SU-DHL-6 (cell line): Measurements from ENCODE around the gene WSCD2.

Experiments
- H2AFZ ChIP-seq: fragments of 200-600 bp; sonication (generic); 2 replicates; pipeline ENCODE4 v1.6.1; 2014; ENCODE audit warnings: low read depth, mild to moderate bottlenecking, moderate library complexity, mixed read lengths, antibody characterized with exemption, low read length; ENCODE audit not compliant: severe bottlenecking
- H3F3A ChIP-seq: fragments of 200-600 bp; shearing (Covaris generic); 2 replicates; pipeline ENCODE4 v1.6.0; 2016; ENCODE audit warnings: antibody characterized with exemption, mild to moderate bottlenecking; ENCODE audit not compliant: insufficient read depth
- H3K27ac ChIP-seq: fragments of 200-600 bp; sonication (generic); 2 replicates; pipeline ENCODE4 v1.5.1; 2016; ENCODE audit warnings: low read depth, mild to moderate bottlenecking, low read length, moderate library complexity, mixed read lengths
- H3K27me3 ChIP-seq: fragments of 200-600 bp; sonication (generic), shearing (Covaris generic); 2 replicates; pipeline ENCODE4 v1.6.0; 2014; ENCODE audit warnings: mild to moderate bottlenecking, low read length
- H3K36me3 ChIP-seq: fragments of 200-600 bp; sonication (generic); 2 replicates; pipeline ENCODE4 v1.6.1; 2014; ENCODE audit warnings: mild to moderate bottlenecking, low read length, mixed read lengths
- H3K4me2 ChIP-seq: fragments of 300-600, 200-600 bp; shearing (Covaris generic), sonication (generic); 2 replicates; pipeline ENCODE4 v1.6.0; 2014; ENCODE audit warnings: low read length, low read depth, mild to moderate bottlenecking; ENCODE audit not compliant: poor library complexity, severe bottlenecking
- H3K4me3 ChIP-seq: fragments of 200-600 bp; sonication (generic); 2 replicates; pipeline ENCODE4 v1.5.1; 2014; ENCODE audit warnings: antibody characterized with exemption, low read length, mild to moderate bottlenecking, mixed read lengths; ENCODE audit not compliant: insufficient read depth, poor library complexity, severe bottlenecking
- H3K79me2 ChIP-seq: fragments of 200-600 bp; sonication (generic); 2 replicates; pipeline ENCODE4 v1.6.1; 2014; ENCODE audit warnings: mild to moderate bottlenecking, low read length, moderate library complexity; ENCODE audit not compliant: insufficient read depth
- H3K9ac ChIP-seq: fragments of 200-600 bp; sonication (generic); 2 replicates; pipeline ENCODE4 v1.7.0; 2014; ENCODE audit warnings: mild to moderate bottlenecking, low read length
- H3K9me2 ChIP-seq: fragments of 200-600 bp; sonication (generic); replicated peaks from 2 replicates; pipeline ENCODE4 v1.6.1; 2014; ENCODE audit warnings: low read length; ENCODE audit not compliant: insufficient read depth
- H3K9me3 ChIP-seq: fragments of 200-600 bp; sonication (generic); 2 replicates; pipeline ENCODE4 v1.6.1; 2014; ENCODE audit warnings: low read length, mixed read lengths; ENCODE audit not compliant: insufficient read depth
- H4K20me1 ChIP-seq: fragments of 200-600 bp; sonication (generic); 2 replicates; pipeline ENCODE4 v1.6.1; 2014; ENCODE audit warnings: low read depth, mild to moderate bottlenecking, antibody characterized with exemption, low read length, moderate library complexity, mixed read lengths
- CTCF ChIP-seq: fragments of 200-600 bp; sonication (generic); IDR thresholded peaks from one replicate; pipeline ENCODE4 v1.5.1; 2017; ENCODE audit warnings: antibody characterized with exemption, mild to moderate bottlenecking, low read length, moderate library complexity; ENCODE audit not compliant: insufficient read depth, poor library complexity, severe bottlenecking
- EZH2phosphoT487 ChIP-seq: fragments of 200-600 bp; sonication (generic), shearing (Covaris generic); conservative IDR thresholded peaks from 2 replicates; pipeline ENCODE4 v1.6.1; 2018; ENCODE audit warnings: mild to moderate bottlenecking, antibody characterized with exemption, low read length, moderate library complexity, mixed read lengths

Gene WSCD2

GRCh38 chr12:108297895-108298760, 169.0 kb downstream of the WSCD2 start:
- no peaks in the 10 kb centered on the region for H3K9me2 ChIP-seq

GRCh38 chr12:108298761-108299275, 169.7 kb downstream of the WSCD2 start:
- no peaks in the 10 kb centered on the region for H3K36me3 ChIP-seq
- H3F3A ChIP-seq = no peaks in the 10 kb centered on the region
- no peaks in the 10 kb centered on the region for H3K79me2 ChIP-seq

More at GRCh38 chr12:108297895-108298760, 169.0 kb downstream of the WSCD2 start:
- Histone ChIP-seq H2AFZ (no peak overlapping the region), H3K27ac (no peak overlapping the region), H3K9me3 (no peaks in the 10 kb centered on the region), H3F3A (no peaks in the 10 kb centered on the region), H3K4me3 (no peak overlapping the region), H3K36me3 (no peaks in the 10 kb centered on the region), H4K20me1 (no peaks in the 10 kb centered on the region), H3K27me3 (no peaks in the 10 kb centered on the region), H3K4me2 (no peak overlapping the region), H3K9ac (no peak overlapping the region), H3K79me2 (no peaks in the 10 kb centered on the region)
- TF ChIP-seq EZH2phosphoT487 (no peak), CTCF (no peak)

GRCh38 chr12:108299516-108299915, 170.4 kb downstream of the WSCD2 start:
- no peaks in the 10 kb centered on the region for H3K79me2 ChIP-seq
- no peak overlapping the region for H3K9ac ChIP-seq
- H3K4me2 ChIP-seq = no peak overlapping the region
- no peaks in the 10 kb centered on the region for H3F3A ChIP-seq
- no peaks in the 10 kb centered on the region for H3K27me3 ChIP-seq
- no peaks in the 10 kb centered on the region for H3K9me2 ChIP-seq
- no peak overlapping the region for H3K27ac ChIP-seq
- TF ChIP-seq CTCF = no peak
- no peak for TF ChIP-seq EZH2phosphoT487
- H3K4me3 ChIP-seq = no peak overlapping the region
- no peak overlapping the region for H2AFZ ChIP-seq
- H3K9me3 ChIP-seq = no peaks in the 10 kb centered on the region
- no peaks in the 10 kb centered on the region for H4K20me1 ChIP-seq
- no peaks in the 10 kb centered on the region for H3K36me3 ChIP-seq

More at GRCh38 chr12:108298761-108299275, 169.7 kb downstream of the WSCD2 start:
- H3K4me2 ChIP-seq = no peak overlapping the region
- no peaks in the 10 kb centered on the region for H3K27me3 ChIP-seq
- H2AFZ ChIP-seq = no peak overlapping the region
- H3K27ac ChIP-seq = no peak overlapping the region
- TF ChIP-seq EZH2phosphoT487 = no peak
- no peaks in the 10 kb centered on the region for H4K20me1 ChIP-seq
- no peak overlapping the region for H3K9ac ChIP-seq
- no peak overlapping the region for H3K4me3 ChIP-seq
- H3K9me3 ChIP-seq = no peaks in the 10 kb centered on the region
- H3K9me2 ChIP-seq = no peaks in the 10 kb centered on the region
